Peyer's patch (tissue), 4 donors: ENCODE measurements around the gene PBOV1.

ENCODE experiments used
- POLR2A ChIP-seq, 2 donors: fragments of 450-650 bp; IDR thresholded peaks; one replicate each; pipeline ENCODE4 v1.5.1; 2017; ENCODE audit warnings: antibody characterized with exemption in 2 of 2, mild to moderate bottlenecking in 2 of 2, moderate library complexity in 2 of 2
- TF ChIP-seq, protein P1 (sequence below), 6 experiments: fragments of 450-650 bp in 4 of 6; fragments of 200-600 bp in 2 of 6; sonication (generic) in 1 of 6; IDR thresholded peaks; one replicate each; pipeline ENCODE4 v1.5.1; 2017 to 2019; ENCODE audit warnings: antibody characterized with exemption in 6 of 6, mild to moderate bottlenecking in 3 of 6, moderate library complexity in 1 of 6

DNA sequence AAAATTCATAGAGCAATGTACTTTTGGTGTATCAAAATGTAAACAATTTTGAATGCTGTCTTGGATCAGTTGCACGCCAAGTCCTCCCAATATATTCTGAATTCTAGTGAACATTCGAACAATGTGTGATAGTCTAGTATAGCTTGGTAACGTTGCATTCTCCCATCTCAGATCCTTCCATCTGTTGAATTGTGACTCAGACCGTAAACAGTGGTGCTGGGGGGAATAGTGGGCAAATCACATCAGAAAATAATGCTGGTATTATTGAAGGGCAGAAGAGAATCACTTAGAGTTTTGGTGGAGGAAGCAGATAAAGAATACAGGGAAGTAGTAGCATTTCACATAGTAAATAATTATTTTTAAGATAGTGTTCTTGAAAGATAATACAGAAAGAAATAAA is 45.7 kb upstream of the PBOV1 start:
- TF ChIP-seq, protein P1, sequence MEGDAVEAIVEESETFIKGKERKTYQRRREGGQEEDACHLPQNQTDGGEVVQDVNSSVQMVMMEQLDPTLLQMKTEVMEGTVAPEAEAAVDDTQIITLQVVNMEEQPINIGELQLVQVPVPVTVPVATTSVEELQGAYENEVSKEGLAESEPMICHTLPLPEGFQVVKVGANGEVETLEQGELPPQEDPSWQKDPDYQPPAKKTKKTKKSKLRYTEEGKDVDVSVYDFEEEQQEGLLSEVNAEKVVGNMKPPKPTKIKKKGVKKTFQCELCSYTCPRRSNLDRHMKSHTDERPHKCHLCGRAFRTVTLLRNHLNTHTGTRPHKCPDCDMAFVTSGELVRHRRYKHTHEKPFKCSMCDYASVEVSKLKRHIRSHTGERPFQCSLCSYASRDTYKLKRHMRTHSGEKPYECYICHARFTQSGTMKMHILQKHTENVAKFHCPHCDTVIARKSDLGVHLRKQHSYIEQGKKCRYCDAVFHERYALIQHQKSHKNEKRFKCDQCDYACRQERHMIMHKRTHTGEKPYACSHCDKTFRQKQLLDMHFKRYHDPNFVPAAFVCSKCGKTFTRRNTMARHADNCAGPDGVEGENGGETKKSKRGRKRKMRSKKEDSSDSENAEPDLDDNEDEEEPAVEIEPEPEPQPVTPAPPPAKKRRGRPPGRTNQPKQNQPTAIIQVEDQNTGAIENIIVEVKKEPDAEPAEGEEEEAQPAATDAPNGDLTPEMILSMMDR (IDR thresholded peaks at IDR 0.05) = no peak
- TF ChIP-seq POLR2A (IDR thresholded peaks at IDR 0.05) = no peak
